Measurements from ENCODE around the gene NFIC. TPM values are rescaled to one million over a fixed set of nuclear protein-coding genes. Genes with fewer than 3 reads are reported as not detected.

Gene NFIC
- total RNA-seq, 1 experiment from 2014 or later = 0.82 TPM

DNA sequence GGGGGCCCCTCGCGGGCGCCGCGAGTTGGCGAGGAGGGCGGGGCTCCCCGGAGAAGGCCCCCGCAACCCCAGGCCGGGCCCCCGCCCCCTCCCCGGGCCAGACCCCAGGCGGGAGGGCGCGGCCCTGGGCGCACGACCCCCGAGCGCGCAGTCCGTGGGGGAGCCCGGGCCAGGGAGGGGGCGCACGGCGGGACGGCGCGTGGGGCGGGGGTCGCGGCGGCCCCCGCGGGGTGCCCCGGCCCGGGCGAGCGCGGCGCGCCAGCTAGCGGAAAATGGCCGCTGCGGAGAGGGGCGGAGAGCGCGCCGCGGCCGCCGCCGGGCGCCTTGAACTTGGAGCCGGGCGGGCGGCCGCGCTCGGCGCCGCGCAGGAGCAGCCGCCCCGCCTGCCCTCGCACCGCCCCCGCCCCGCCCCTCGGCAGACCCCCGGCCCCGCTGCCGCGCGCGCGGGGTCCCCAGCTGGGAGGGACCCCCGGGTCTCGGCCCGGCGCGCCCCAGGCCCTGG is 6.4 kb upstream of the NFIC start:
- peak; percentile 68 for DNase-seq
- Histone ChIP-seq H3K4me2 (ENCODE audit: low read depth, low read length, poor library complexity, severe bottlenecking) (peak overlapping the region; percentile 73), H3K4me1 (ENCODE audit: low read length) (peaks cover 14% of the 10 kb centered on the region), H2AFZ (ENCODE audit: low read length) (peak overlapping the region; percentile 67; the same call in 1 of the 2 replicates), H3K9me2 (replicated peaks; ENCODE audit: insufficient read depth, low read length) (no peaks in the 10 kb centered on the region), H4K20me1 (ENCODE audit: insufficient read depth, low read depth, low read length) (peaks cover 17% of the 10 kb centered on the region; the same call in 1 of the 2 replicates), H3K27ac (ENCODE audit: low read length) (no peak overlapping the region), H3K9ac (ENCODE audit: low read length) (peak overlapping the region; percentile 85), H3K36me3 (ENCODE audit: insufficient read depth, low read length) (no peaks in the 10 kb centered on the region), H3K79me2 (ENCODE audit: low read length) (no peaks in the 10 kb centered on the region), H3K9me3 (ENCODE audit: low read length) (no peaks in the 10 kb centered on the region), H3K27me3 (ENCODE audit: low read length) (no peaks in the 10 kb centered on the region), H3K4me3 (ENCODE audit: low read length) (peak overlapping the region; percentile 78)

DNA sequence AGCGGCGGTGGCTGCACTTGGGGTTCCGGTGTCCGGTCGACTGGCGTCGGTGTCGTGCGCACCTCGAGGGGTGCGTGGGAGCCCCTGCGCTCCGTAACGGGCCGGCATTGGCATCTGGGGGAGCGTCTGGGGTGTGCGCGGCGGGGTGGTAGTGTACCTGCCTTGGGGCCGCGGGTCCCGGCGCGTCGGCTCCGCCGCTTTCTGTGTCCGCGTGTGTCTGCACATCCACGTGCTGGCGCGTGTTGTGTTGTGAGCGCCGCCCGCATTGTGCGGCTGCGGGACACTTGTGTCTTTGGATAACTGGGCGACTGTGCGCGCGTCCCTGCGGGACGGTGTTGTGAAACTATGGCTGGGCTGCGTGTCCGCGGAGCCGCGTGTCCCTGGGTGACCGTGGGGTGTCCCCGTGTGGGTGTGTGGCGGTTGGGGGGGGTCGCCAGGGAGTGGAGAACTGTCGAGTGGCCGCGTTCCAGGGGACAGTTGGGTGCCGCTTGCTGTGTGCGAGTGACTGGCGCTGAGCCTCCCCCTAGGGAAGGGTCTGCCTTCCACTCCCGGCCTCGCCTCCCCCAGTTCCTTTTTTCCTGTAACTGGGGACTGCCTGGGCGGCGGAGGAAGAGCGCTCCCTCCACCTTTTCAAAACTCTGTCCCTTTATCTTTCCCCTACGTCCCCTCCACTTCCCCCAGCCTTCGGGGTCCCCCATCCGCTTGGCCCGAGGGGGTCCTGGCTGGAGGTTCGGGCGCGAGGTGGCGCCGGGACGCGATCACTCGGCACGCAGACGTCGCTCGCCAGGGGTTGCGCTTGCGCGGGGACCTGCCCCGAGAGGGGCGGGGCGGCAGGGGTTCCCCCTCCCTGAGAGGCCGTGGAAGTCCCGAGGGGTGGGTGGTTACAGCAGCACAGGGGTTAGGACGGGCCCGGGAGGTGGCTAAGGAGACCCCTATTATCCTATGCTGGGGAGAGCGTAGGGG is 5.7 kb upstream of the NFIC start:
- H3K27me3 ChIP-seq (ENCODE audit: low read length) = no peaks in the 10 kb centered on the region
- H3K4me2 ChIP-seq (ENCODE audit: low read depth, low read length, poor library complexity, severe bottlenecking) = peak overlapping the region; percentile 73
- peaks cover 14% of the 10 kb centered on the region for H3K4me1 ChIP-seq (ENCODE audit: low read length)
- peak overlapping the region; percentile 67; the same call in 1 of the 2 replicates for H2AFZ ChIP-seq (ENCODE audit: low read length)
- no peaks in the 10 kb centered on the region for H3K9me2 ChIP-seq (replicated peaks; ENCODE audit: insufficient read depth, low read length)
- DNase-seq = peak; percentile 67
- no peaks in the 10 kb centered on the region for H3K9me3 ChIP-seq (ENCODE audit: low read length)
- H3K9ac ChIP-seq (ENCODE audit: low read length) = peak overlapping the region; percentile 64
- H3K79me2 ChIP-seq (ENCODE audit: low read length) = no peaks in the 10 kb centered on the region
- H4K20me1 ChIP-seq (ENCODE audit: insufficient read depth, low read depth, low read length) = peaks cover 24% of the 10 kb centered on the region; the same call in 1 of the 2 replicates
- H3K27ac ChIP-seq (ENCODE audit: low read length) = no peak overlapping the region
- H3K36me3 ChIP-seq (ENCODE audit: insufficient read depth, low read length) = no peaks in the 10 kb centered on the region
- peak overlapping the region; percentile 68 for H3K4me3 ChIP-seq (ENCODE audit: low read length)

DNA sequence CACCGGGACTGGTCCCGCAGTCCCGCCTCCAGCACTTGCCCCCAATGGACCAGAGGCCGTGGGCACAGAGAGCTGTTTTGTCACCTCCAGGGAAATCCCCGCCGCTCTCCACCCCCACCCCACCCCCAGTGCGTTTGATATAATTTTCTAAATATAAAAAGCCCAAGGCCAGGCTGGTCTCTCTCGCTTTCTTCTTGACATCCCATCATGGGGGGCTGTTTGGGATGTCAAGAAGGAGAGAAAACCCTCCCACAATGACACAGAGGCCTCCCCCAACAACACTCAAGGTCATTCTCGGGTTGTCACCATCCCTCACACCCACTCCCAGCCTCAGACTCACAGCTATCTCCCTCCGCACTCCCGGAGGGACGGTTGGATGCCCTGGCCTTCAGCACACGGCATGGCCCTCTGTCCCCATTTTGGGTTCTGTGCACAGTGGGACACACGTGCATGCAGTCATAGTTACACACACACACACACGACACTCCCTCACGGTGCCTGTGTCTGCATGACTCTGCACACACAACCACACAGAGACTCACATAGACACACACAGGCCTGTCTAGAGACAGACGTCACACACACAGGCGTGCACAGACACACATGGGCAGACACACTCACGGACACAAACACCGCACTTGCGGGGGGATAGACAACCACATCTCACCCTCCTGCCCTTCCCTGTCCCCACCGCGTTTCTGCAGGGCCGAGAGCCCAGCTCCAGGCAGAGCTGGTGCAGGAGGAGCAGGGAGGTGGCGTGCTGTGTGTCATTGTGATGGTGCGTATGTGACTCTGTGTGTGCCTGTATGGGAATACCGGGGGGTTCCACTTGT is 4.8 kb upstream of the NFIC start:
- H3K4me2 ChIP-seq (ENCODE audit: low read depth, low read length, poor library complexity, severe bottlenecking) = peak overlapping the region; percentile 73
- H3K9me2 ChIP-seq (replicated peaks; ENCODE audit: insufficient read depth, low read length) = no peaks in the 10 kb centered on the region
- H4K20me1 ChIP-seq (ENCODE audit: insufficient read depth, low read depth, low read length) = peaks cover 25% of the 10 kb centered on the region; the same call in 1 of the 2 replicates
- no peaks in the 10 kb centered on the region for H3K36me3 ChIP-seq (ENCODE audit: insufficient read depth, low read length)
- no peaks in the 10 kb centered on the region for H3K27me3 ChIP-seq (ENCODE audit: low read length)
- H2AFZ ChIP-seq (ENCODE audit: low read length) = no peak overlapping the region
- no peak overlapping the region for H3K4me3 ChIP-seq (ENCODE audit: low read length)
- H3K27ac ChIP-seq (ENCODE audit: low read length) = no peak overlapping the region
- no peak for DNase-seq
- H3K9ac ChIP-seq (ENCODE audit: low read length) = no peak overlapping the region
- H3K9me3 ChIP-seq (ENCODE audit: low read length) = no peaks in the 10 kb centered on the region
- H3K4me1 ChIP-seq (ENCODE audit: low read length) = peaks cover 14% of the 10 kb centered on the region
- no peaks in the 10 kb centered on the region for H3K79me2 ChIP-seq (ENCODE audit: low read length)

DNA sequence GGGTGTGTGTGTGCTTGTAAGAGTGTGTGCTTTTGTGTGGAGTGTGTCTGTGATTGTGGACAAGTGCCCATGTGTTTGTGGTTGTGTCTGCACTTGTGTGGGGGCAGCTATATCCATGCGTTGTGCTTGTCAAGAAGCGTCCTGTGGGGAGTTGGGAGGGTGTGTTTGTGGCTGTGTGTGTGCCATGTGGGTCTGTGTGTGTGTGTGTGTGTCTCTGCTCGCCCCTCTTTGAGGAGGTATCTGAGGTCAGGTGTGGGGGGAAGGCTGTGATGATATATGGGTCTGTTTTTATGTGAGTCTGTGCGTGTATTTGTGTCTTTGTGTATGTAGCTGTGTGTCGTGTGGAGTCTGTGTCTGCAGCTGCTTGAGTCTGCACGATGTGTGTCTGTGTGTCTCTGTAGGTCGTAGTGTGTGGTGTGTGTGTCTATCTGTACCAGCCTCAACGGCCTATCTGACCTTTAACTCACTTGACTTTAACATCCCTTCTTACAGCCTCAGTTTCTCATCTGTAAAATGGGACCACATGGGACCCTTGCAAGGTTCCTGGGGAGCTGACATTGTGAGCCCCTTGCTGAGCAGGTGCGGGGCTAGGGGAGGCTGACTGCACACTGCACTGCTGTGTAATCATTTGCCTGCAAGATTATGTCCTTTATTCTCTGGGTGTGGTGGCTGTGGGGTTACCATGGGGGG is 4.0 kb upstream of the NFIC start:
- no peak for DNase-seq
- Histone ChIP-seq H3K79me2 (ENCODE audit: low read length) (no peaks in the 10 kb centered on the region), H3K4me1 (ENCODE audit: low read length) (peaks cover 14% of the 10 kb centered on the region), H4K20me1 (ENCODE audit: insufficient read depth, low read depth, low read length) (peaks cover 30% of the 10 kb centered on the region; the same call in 1 of the 2 replicates), H3K27me3 (ENCODE audit: low read length) (no peaks in the 10 kb centered on the region), H3K9me3 (ENCODE audit: low read length) (no peaks in the 10 kb centered on the region), H2AFZ (ENCODE audit: low read length) (no peak overlapping the region), H3K9ac (ENCODE audit: low read length) (no peak overlapping the region), H3K4me2 (ENCODE audit: low read depth, low read length, poor library complexity, severe bottlenecking) (no peak overlapping the region), H3K27ac (ENCODE audit: low read length) (no peak overlapping the region), H3K36me3 (ENCODE audit: insufficient read depth, low read length) (no peaks in the 10 kb centered on the region), H3K9me2 (replicated peaks; ENCODE audit: insufficient read depth, low read length) (no peaks in the 10 kb centered on the region), H3K4me3 (ENCODE audit: low read length) (no peak overlapping the region)

- Histone ChIP-seq H3K9ac (ENCODE audit: low read length) (no peak overlapping the region), H3K4me2 (ENCODE audit: low read depth, low read length, poor library complexity, severe bottlenecking) (no peak overlapping the region), H4K20me1 (ENCODE audit: insufficient read depth, low read depth, low read length) (peaks cover 35% of the 10 kb centered on the region; the same call in 1 of the 2 replicates), H3K4me3 (ENCODE audit: low read length) (no peak overlapping the region), H3K27me3 (ENCODE audit: low read length) (no peaks in the 10 kb centered on the region), H3K36me3 (ENCODE audit: insufficient read depth, low read length) (no peaks in the 10 kb centered on the region), H2AFZ (ENCODE audit: low read length) (no peak overlapping the region), H3K9me3 (ENCODE audit: low read length) (no peaks in the 10 kb centered on the region), H3K4me1 (ENCODE audit: low read length) (peaks cover 11% of the 10 kb centered on the region), H3K9me2 (replicated peaks; ENCODE audit: insufficient read depth, low read length) (no peaks in the 10 kb centered on the region), H3K27ac (ENCODE audit: low read length) (no peak overlapping the region), H3K79me2 (ENCODE audit: low read length) (no peaks in the 10 kb centered on the region)
- no peak for DNase-seq
These were observed 2.4 kb upstream of the NFIC start for GRCh38 chr19:3363841-3364500.

- H3K4me1 ChIP-seq (ENCODE audit: low read length) = peaks cover 10% of the 10 kb centered on the region
- H4K20me1 ChIP-seq (ENCODE audit: insufficient read depth, low read depth, low read length) = peaks cover 40% of the 10 kb centered on the region; the same call in 1 of the 2 replicates
- no peak overlapping the region for H3K4me3 ChIP-seq (ENCODE audit: low read length)
- no peak overlapping the region for H3K27ac ChIP-seq (ENCODE audit: low read length)
- H3K27me3 ChIP-seq (ENCODE audit: low read length) = no peaks in the 10 kb centered on the region
- no peaks in the 10 kb centered on the region for H3K9me3 ChIP-seq (ENCODE audit: low read length)
- no peak overlapping the region for H3K9ac ChIP-seq (ENCODE audit: low read length)
- no peak overlapping the region for H2AFZ ChIP-seq (ENCODE audit: low read length)
- DNase-seq = no peak
- H3K9me2 ChIP-seq (replicated peaks; ENCODE audit: insufficient read depth, low read length) = no peaks in the 10 kb centered on the region
- H3K4me2 ChIP-seq (ENCODE audit: low read depth, low read length, poor library complexity, severe bottlenecking) = no peak overlapping the region
- no peaks in the 10 kb centered on the region for H3K36me3 ChIP-seq (ENCODE audit: insufficient read depth, low read length)
- no peaks in the 10 kb centered on the region for H3K79me2 ChIP-seq (ENCODE audit: low read length)
These were observed 1.9 kb upstream of the NFIC start for GRCh38 chr19:3364501-3364858.

GRCh38 chr19:3365093-3365835 is 1.1 kb upstream of the NFIC start:
- Histone ChIP-seq H3K4me1 (ENCODE audit: low read length) (peaks cover 9% of the 10 kb centered on the region), H4K20me1 (ENCODE audit: insufficient read depth, low read depth, low read length) (peaks cover 48% of the 10 kb centered on the region; the same call in 1 of the 2 replicates), H3K27ac (ENCODE audit: low read length) (no peak overlapping the region)

More at GRCh38 chr19:3365093-3365835, 1.1 kb upstream of the NFIC start:
- no peaks in the 10 kb centered on the region for H3K9me3 ChIP-seq (ENCODE audit: low read length)
- H3K4me3 ChIP-seq (ENCODE audit: low read length) = no peak overlapping the region
- H3K79me2 ChIP-seq (ENCODE audit: low read length) = no peaks in the 10 kb centered on the region
- H2AFZ ChIP-seq (ENCODE audit: low read length) = no peak overlapping the region
- no peaks in the 10 kb centered on the region for H3K36me3 ChIP-seq (ENCODE audit: insufficient read depth, low read length)
- H3K9me2 ChIP-seq (replicated peaks; ENCODE audit: insufficient read depth, low read length) = no peaks in the 10 kb centered on the region
- no peak overlapping the region for H3K9ac ChIP-seq (ENCODE audit: low read length)
- no peaks in the 10 kb centered on the region for H3K27me3 ChIP-seq (ENCODE audit: low read length)
- no peak overlapping the region for H3K4me2 ChIP-seq (ENCODE audit: low read depth, low read length, poor library complexity, severe bottlenecking)
- DNase-seq = no peak
